Activated CD8-positive, alpha-beta memory T cell treated with anti-CD3 and anti-CD28 coated beads, Interleukin-2, amount 50 U/mL, for 48 hours (primary cell): Measurements from ENCODE around the gene KRT31.
"Not testable (repeated sequence)": the region's sequence is repeated elsewhere in the genome, so short reads cannot be mapped to it uniquely, and the experiment has no call there.

Experiments used
- DNase-seq: peaks from one replicate; pipeline ENCODE4 v3.0.0-alpha.2; 2020

Gene KRT31

GRCh38 chr17:41417127-41417526 lies 19.7 kb upstream of the KRT31 start:
- no peak for DNase-seq

- no peak for DNase-seq
Observed at GRCh38 chr17:41416479-41416878, 19.1 kb upstream of the KRT31 start.

- DNase-seq = no peak
Observed at GRCh38 chr17:41415833-41416335, 18.5 kb upstream of the KRT31 start.

GRCh38 chr17:41415411-41415810 lies 18.0 kb upstream of the KRT31 start:
- no peak for DNase-seq

GRCh38 chr17:41413982-41414381 lies 16.6 kb upstream of the KRT31 start:
- no peak for DNase-seq

GRCh38 chr17:41413353-41413957 lies 16.0 kb upstream of the KRT31 start:
- DNase-seq = no peak

GRCh38 chr17:41411072-41411840 lies 13.8 kb upstream of the KRT31 start:
- no peak for DNase-seq

GRCh38 chr17:41407226-41407625 lies 9.8 kb upstream of the KRT31 start:
- DNase-seq = no peak

GRCh38 chr17:41406205-41406604 lies 8.8 kb upstream of the KRT31 start:
- DNase-seq = no peak

- peak; percentile 60 for DNase-seq
Observed at GRCh38 chr17:41404024-41404671, 6.7 kb upstream of the KRT31 start.

GRCh38 chr17:41403404-41404023 lies 6.1 kb upstream of the KRT31 start:
- DNase-seq = no peak

GRCh38 chr17:41402161-41402560 lies 4.8 kb upstream of the KRT31 start:
- DNase-seq = no peak

GRCh38 chr17:41396340-41396739 lies 1.1 kb downstream of the KRT31 start:
- no peak for DNase-seq

- no peak for DNase-seq
Observed at GRCh38 chr17:41395611-41396010, 1.8 kb downstream of the KRT31 start.

GRCh38 chr17:41395044-41395443 lies 2.4 kb downstream of the KRT31 start:
- not testable (repeated sequence) for DNase-seq

GRCh38 chr17:41394254-41394996 lies 3.0 kb downstream of the KRT31 start:
- no peak for DNase-seq

- no peak for DNase-seq
Observed at GRCh38 chr17:41393826-41394225, 3.6 kb downstream of the KRT31 start.

GRCh38 chr17:41393294-41393693 lies 4.1 kb downstream of the KRT31 start:
- no peak for DNase-seq

- no peak for DNase-seq
Observed at GRCh38 chr17:41392278-41392677, 5.1 kb downstream of the KRT31 start.

GRCh38 chr17:41391535-41391934 lies 5.9 kb downstream of the KRT31 start:
- no peak for DNase-seq

GRCh38 chr17:41390411-41390938 lies 6.9 kb downstream of the KRT31 start:
- DNase-seq = no peak

GRCh38 chr17:41387670-41388069 lies 9.7 kb downstream of the KRT31 start:
- DNase-seq = no peak

- no peak for DNase-seq
Observed at GRCh38 chr17:41386227-41386626, 11.2 kb downstream of the KRT31 start.
